T-cell (primary cell): Measurements from ENCODE around the gene SCT. TPM values are rescaled to one million over a fixed set of nuclear protein-coding genes. Genes with fewer than 3 reads are reported as not detected.

Experiments
- ATAC-seq, 4 experiments: fragments of 200-7000 bp in 3 of 4; fragments of 150-1000 bp in 1 of 4; cut with Tn5 transposase; replicated peaks in 1 of 4; 1 replicate in 3 of 4; 2 replicates in 1 of 4; pipeline ENCODE4 v1.10.0; 2021; ENCODE audit warnings: moderate library complexity in 3 of 4, mild to moderate bottlenecking in 2 of 4, moderate number of reproducible peaks in 1 of 4
- CTCF ChIA-PET, 2 donors: fragments of 300-600 bp; sonication (Branson Sonifier 250); formaldehyde crosslinking; loops; one replicate each; lab custom pipeline; 2022; ENCODE audit warnings: antibody characterized with exemption in 2 of 2; lab: Charles Lee
- POLR2A ChIA-PET, 2 donors: fragments of 300-600 bp; sonication (Branson Sonifier 250); formaldehyde crosslinking; loops; one replicate each; lab custom pipeline; 2022; ENCODE audit warnings: antibody characterized with exemption in 2 of 2; lab: Charles Lee
- DNase-seq, 35 experiments: peaks; one replicate each; pipeline versions ENCODE4 v3.0.0 to v3.0.0-alpha.2; 2013 to 2023
- H3K27ac ChIP-seq: one replicate; pipeline ENCODE4 v1.5.1; 2013; ENCODE audit warnings: low read length
- H3K27me3 ChIP-seq, 2 experiments: replicated peaks in 1 of 2; 1 replicate in 1 of 2; 2 replicates in 1 of 2; pipeline versions ENCODE4 v1.6.1 to v1.7.0; 2013; ENCODE audit warnings: low read length in 1 of 2, mixed read lengths in 1 of 2; ENCODE audit not compliant: control insufficient read depth in 2 of 2, insufficient read depth in 2 of 2; ENCODE audit errors: extremely low read depth in 1 of 2
- H3K36me3 ChIP-seq, 2 donors: 1 replicate in 1 of 2; 2 replicates in 1 of 2; pipeline versions ENCODE4 v1.6.1 to v1.7.0; 2013; ENCODE audit warnings: low read length in 1 of 2; ENCODE audit not compliant: control insufficient read depth in 2 of 2, insufficient read depth in 1 of 2; ENCODE audit errors: extremely low read depth in 1 of 2
- H3K4me1 ChIP-seq, 2 experiments: 1 replicate in 1 of 2; 2 replicates in 1 of 2; pipeline versions ENCODE4 v1.6.1 to v1.7.0; 2013; ENCODE audit warnings: low read length in 2 of 2, mixed read lengths in 1 of 2; ENCODE audit not compliant: insufficient read depth in 2 of 2, control insufficient read depth in 1 of 2; ENCODE audit errors: extremely low read depth in 1 of 2
- H3K4me3 ChIP-seq, 2 donors: 1 replicate in 1 of 2; 2 replicates in 1 of 2; pipeline versions ENCODE4 v1.5.1 to v1.7.0; 2013; ENCODE audit warnings: mild to moderate bottlenecking in 2 of 2, low read length in 1 of 2, moderate library complexity in 1 of 2; ENCODE audit not compliant: control insufficient read depth in 1 of 2; ENCODE audit errors: extremely low read depth in 1 of 2
- H3K9me3 ChIP-seq: 2 replicates; pipeline ENCODE4 v1.7.0; 2013
- H3K27ac Mint-ChIP-seq, 2 donors: one replicate each; pipeline ENCODE4 v1.8.0; 2020 to 2021; ENCODE audit warnings: mild to moderate bottlenecking in 2 of 2, mixed read lengths in 2 of 2
- H3K27me3 Mint-ChIP-seq, 2 donors: one replicate each; pipeline ENCODE4 v1.8.0; 2021 to 2022; ENCODE audit warnings: mixed read lengths in 2 of 2
- H3K36me3 Mint-ChIP-seq: one replicate; pipeline ENCODE4 v1.8.0; 2021; ENCODE audit warnings: mixed read lengths
- H3K4me1 Mint-ChIP-seq, 3 donors: one replicate each; pipeline ENCODE4 v1.8.0; 2020 to 2022; ENCODE audit warnings: mixed read lengths in 3 of 3, mild to moderate bottlenecking in 1 of 3
- H3K4me3 Mint-ChIP-seq, 3 donors: one replicate each; pipeline ENCODE4 v1.8.0; 2020 to 2022; ENCODE audit warnings: mild to moderate bottlenecking in 3 of 3, mixed read lengths in 3 of 3, moderate library complexity in 3 of 3
- H3K9me3 Mint-ChIP-seq, 3 donors: one replicate each; pipeline ENCODE4 v1.8.0; 2020 to 2022; ENCODE audit warnings: mixed read lengths in 3 of 3
- WGBS: methylation state at CpG from one replicate; pipeline ENCODE4 v1.1.5; 2013; ENCODE audit warnings: missing lambda C conversion rate; ENCODE audit not compliant: insufficient coverage; 5-methylcytosine and 5-hydroxymethylcytosine counted together
- total RNA-seq, 35 experiments: library from RNA in 6 of 35; stranded (reverse) in 6 of 35; fragments of 120-200 nt in 1 of 35; gene quantifications; one replicate each; pipeline versions ENCODE4 v1.2.1 to v1.2.4 and lab custom pipeline; 2013 to 2026

SCT gene
- total RNA-seq, 5 donors from 2014 or later (not counting 1 experiment from before 2014, with no cell fraction given) = not detected

DNA sequence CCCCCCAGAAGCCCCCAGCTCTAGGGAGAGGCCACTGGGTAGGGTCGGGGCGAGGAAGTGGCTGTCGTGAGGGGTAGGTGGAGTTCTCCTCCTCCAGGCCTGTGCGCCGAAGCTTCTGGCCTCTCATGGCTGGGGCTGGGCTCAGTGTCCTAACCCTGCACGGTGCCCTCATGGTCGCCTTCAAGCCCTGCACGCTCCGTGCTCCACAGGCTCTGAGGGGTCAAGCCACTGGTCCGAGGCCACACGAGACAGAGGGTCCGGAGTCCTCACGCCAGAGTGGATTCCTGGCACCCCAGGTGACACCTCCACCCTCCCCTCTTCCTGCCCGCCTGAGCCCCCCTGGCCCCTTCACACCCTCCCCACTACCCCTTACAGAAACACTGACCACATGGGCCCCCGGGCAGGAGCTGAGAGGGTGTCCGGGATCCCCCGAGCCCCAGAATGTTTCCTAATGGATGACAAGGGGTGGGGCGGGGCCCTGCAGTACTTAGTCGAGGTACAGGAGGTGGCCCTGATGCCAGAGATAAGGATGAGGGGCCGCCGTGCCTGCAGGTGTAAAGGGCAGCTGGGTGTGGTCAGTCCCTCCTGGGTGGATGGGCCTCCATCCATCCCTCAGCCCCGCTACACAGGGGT is 1.2 kb downstream of the SCT start:
- no peak overlapping the region for H3K27ac Mint-ChIP-seq
- 86% methylated on average over 14 of the region's 22 CpGs for WGBS
- no peaks in the 10 kb centered on the region for H3K36me3 Mint-ChIP-seq
- no peaks in the 10 kb centered on the region for H3K9me3 Mint-ChIP-seq
- Histone ChIP-seq H3K27ac (no peak overlapping the region), H3K27me3 (peaks cover 0 to 66% of the 10 kb centered on the region in 2 experiments), H3K36me3 (no peaks in the 10 kb centered on the region), H3K4me1 (peaks cover 6 to 20% of the 10 kb centered on the region in 2 experiments), H3K9me3 (no peaks in the 10 kb centered on the region), H3K4me3 (no peak overlapping the region)
- ATAC-seq (no peak), DNase-seq (no peak)
- H3K4me1 Mint-ChIP-seq = peaks cover 19 to 21% (median 20%) of the 10 kb centered on the region in 3 donors
- H3K4me3 Mint-ChIP-seq = no peak overlapping the region
- CTCF ChIA-PET = no interaction called here
- H3K27me3 Mint-ChIP-seq = peaks cover 22 to 33% of the 10 kb centered on the region in 2 donors
- POLR2A ChIA-PET = no interaction called here

DNA sequence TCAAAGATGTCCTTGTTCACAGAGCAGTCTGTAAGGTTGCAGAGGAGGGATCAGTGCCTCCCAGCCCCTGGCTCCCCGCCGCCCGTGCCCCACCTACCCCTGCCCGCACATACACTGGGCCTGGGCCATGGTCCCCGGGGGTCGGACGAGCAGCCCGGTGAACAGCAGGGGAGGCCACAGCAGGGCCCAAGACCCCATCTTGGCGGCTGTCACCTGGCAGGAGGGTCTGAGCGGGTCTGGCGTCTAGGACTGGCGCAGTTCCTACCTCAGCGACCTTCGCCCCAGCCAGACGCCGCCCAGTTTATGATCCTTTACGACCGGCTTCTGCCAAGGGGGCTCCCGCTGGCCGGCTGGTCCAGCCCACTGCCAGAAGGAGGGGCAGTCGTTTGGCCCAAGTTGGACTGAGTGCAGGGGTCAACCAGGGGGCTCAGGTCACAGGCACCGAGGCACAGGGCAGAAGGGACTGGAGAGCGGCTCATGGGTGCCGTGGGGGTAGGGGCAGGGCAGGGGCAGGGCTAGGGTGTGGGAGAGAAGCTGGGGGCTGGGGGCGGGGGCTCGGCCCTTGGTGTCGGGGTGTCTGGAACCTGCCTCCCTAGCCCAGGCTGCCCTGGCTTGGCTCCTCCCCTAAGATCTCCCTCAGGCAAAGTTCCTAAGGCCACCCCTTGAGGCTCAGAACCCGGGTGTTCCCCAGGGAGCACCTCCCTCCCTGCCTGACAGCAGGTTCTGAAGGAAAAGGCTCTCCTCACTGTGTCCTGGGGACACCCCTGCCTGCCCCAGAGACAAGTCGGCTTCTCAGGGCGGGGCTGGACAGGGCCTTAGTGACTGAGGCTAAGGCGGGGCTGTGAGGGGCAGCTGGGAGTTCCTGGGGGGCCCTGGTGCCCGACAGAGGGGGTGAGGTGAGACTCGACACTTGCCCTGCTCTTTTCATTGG is 2.0 kb downstream of the SCT start, which contains the start of gene CDHR5:
TSS of gene CDHR5 (minus strand) at position 251 of the 931 bp plus-strand sequence. CDS start at position 198, 53 bp downstream.
- Histone ChIP-seq H3K4me3 (no peak within 1 kb of the TSS), H3K9me3 (no peaks in the 10 kb centered on the region), H3K27ac (no peak within 1 kb of the TSS), H3K27me3 (peaks cover 0 to 64% of the 10 kb centered on the region in 2 experiments), H3K36me3 (no peaks in the 10 kb centered on the region), H3K4me1 (peaks cover 6 to 20% of the 10 kb centered on the region in 2 experiments)
- WGBS = 93% methylated on average over 27 of the region's 33 CpGs
- ATAC-seq = no peak
- Mint-ChIP-seq H3K4me1 (peaks cover 19 to 21% (median 20%) of the 10 kb centered on the region in 3 donors), H3K27ac (no peak within 1 kb of the TSS), H3K4me3 (no peak within 1 kb of the TSS), H3K9me3 (no peaks in the 10 kb centered on the region), H3K36me3 (no peaks in the 10 kb centered on the region), H3K27me3 (peaks cover 22 to 33% of the 10 kb centered on the region in 2 donors)
- DNase-seq = no peak
- ChIA-PET CTCF (no interaction called here), POLR2A (no interaction called here)

DNA sequence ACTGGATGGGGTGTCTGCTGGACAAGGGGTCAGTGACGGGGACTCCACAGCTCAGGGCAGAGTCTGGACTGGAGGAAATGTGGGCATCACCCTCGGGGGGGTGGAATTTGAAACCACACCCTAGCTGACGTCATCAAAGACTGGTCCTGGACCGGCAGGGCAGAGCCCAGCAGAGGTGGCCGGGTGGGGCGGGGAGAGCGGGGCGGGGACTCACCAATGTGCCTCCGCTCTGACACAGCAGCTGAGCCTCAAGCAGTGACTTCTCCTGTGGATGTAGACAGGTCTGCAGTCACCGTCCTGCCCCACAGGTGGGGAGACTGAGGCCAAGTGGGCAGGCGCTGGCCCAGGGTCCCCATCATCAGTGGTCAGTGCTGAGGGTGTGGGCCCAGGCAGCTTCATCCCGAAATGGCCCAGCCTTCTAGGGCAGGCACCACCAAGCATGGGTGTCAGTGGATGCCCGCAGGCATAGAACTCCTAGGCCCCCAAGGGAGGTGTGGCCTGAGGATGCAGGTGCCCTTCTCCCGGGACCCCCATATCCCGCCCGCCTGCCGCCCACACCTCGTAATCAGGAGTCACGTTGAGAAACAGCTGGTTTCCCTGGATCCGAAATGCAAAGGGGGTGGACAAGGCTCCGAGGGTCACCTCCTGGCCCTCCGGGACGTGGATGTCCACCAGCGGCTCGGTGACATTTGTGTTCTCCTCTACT is 2.8 kb downstream of the SCT start:
- 88% methylated on average over 25 of the region's 25 CpGs for WGBS
- Mint-ChIP-seq H3K4me1 (peaks cover 14 to 16% (median 14%) of the 10 kb centered on the region in 3 donors), H3K9me3 (no peaks in the 10 kb centered on the region), H3K4me3 (no peak overlapping the region), H3K27ac (no peak overlapping the region), H3K27me3 (peaks cover 18 to 28% of the 10 kb centered on the region in 2 donors), H3K36me3 (no peaks in the 10 kb centered on the region)
- Histone ChIP-seq H3K27me3 (peaks cover 0 to 61% of the 10 kb centered on the region in 2 experiments), H3K36me3 (no peaks in the 10 kb centered on the region), H3K4me1 (peaks cover 4 to 18% of the 10 kb centered on the region in 2 experiments), H3K9me3 (no peaks in the 10 kb centered on the region), H3K27ac (no peak overlapping the region), H3K4me3 (no peak overlapping the region)
- ChIA-PET POLR2A (no interaction called here), CTCF (no interaction called here)
- DNase-seq (no peak), ATAC-seq (no peak)

- H3K9me3 Mint-ChIP-seq = no peaks in the 10 kb centered on the region
- Histone ChIP-seq H3K27ac (no peak overlapping the region), H3K4me1 (peaks cover 1 to 10% of the 10 kb centered on the region in 2 experiments), H3K9me3 (no peaks in the 10 kb centered on the region), H3K4me3 (no peak overlapping the region), H3K27me3 (peaks cover 0 to 59% of the 10 kb centered on the region in 2 experiments), H3K36me3 (no peaks in the 10 kb centered on the region)
- peaks cover 13 to 21% of the 10 kb centered on the region in 2 donors for H3K27me3 Mint-ChIP-seq
- H3K36me3 Mint-ChIP-seq = no peaks in the 10 kb centered on the region
- ChIA-PET CTCF (interaction anchor here in 1 of 2 donors (0.6 kb wide), 1 partner anchor 117 kb away, joined by 3 read pairs; no protein-coding TSS in a partner anchor), POLR2A (no interaction called here)
- H3K4me3 Mint-ChIP-seq = no peak overlapping the region
- no peak overlapping the region for H3K27ac Mint-ChIP-seq
- ATAC-seq = no peak
- no peak for DNase-seq
- H3K4me1 Mint-ChIP-seq = peaks cover 6 to 8% (median 7%) of the 10 kb centered on the region in 3 donors
- WGBS = 88% methylated on average over 7 of the region's 15 CpGs
Observed at GRCh38 chr11:623349-623869, 3.6 kb downstream of the SCT start.

- no peaks in the 10 kb centered on the region for H3K36me3 Mint-ChIP-seq
- no peak overlapping the region for H3K27ac Mint-ChIP-seq
- H3K4me3 ChIP-seq = no peak overlapping the region
Observed at GRCh38 chr11:621838-622237, 5.1 kb downstream of the SCT start.

More at GRCh38 chr11:621838-622237, 5.1 kb downstream of the SCT start:
- DNase-seq (no peak), ATAC-seq (no peak)
- Histone ChIP-seq H3K36me3 (no peaks in the 10 kb centered on the region), H3K9me3 (no peaks in the 10 kb centered on the region), H3K27ac (no peak overlapping the region), H3K27me3 (peaks cover 0 to 48% of the 10 kb centered on the region in 2 experiments), H3K4me1 (peaks cover 0 to 10% of the 10 kb centered on the region in 2 experiments)
- 80% methylated on average over 27 of the region's 27 CpGs for WGBS
- ChIA-PET POLR2A (no interaction called here), CTCF (no interaction called here)
- no peaks in the 10 kb centered on the region for H3K9me3 Mint-ChIP-seq
- peaks cover 4 to 11% of the 10 kb centered on the region in 2 donors for H3K27me3 Mint-ChIP-seq
- H3K4me1 Mint-ChIP-seq = no peaks in the 10 kb centered on the region
- no peak overlapping the region for H3K4me3 Mint-ChIP-seq
